Keratinocyte (primary cell): ENCODE data around the gene MORF4L2.

Experiments used
- EZH2 ChIP-seq: IDR thresholded peaks from one replicate; pipeline ENCODE4 v1.6.1; 2012; ENCODE audit warnings: inconsistent platforms, mild to moderate bottlenecking, low read length, moderate library complexity
- TF ChIP-seq, protein P1 (sequence below), 3 experiments: IDR thresholded peaks in 1 of 3; conservative IDR thresholded peaks in 1 of 3; optimal IDR thresholded peaks in 1 of 3; 2 replicates in 2 of 3; 3 replicates in 1 of 3; pipeline versions ENCODE3 to v1.5.1; 2011; ENCODE audit warnings: low read length in 3 of 3, mild to moderate bottlenecking in 3 of 3, moderate library complexity in 2 of 3, control low read depth in 1 of 3, inconsistent platforms in 1 of 3; ENCODE audit not compliant: insufficient read depth in 2 of 3; ENCODE audit errors: extremely low read depth in 1 of 3

DNA sequence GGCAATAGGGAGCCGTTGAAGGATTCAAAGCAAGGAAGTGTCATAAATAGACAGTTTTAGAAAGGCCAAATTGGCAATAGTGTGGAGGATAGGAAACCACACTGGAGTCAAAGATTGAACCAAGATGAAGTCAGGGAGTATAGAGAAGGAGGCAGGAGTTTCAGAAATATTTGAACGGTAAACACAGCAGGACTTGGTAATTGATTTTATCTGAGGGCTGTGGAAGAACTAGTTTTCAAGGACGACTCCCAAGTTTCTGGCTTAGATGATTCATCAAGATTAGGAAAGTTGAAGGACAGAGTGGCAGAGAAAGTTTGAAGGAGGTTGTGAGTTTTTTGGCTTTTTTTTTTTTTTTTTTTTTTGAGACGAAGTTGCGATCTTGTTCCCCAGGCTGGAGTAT lies 12.7 kb upstream of the MORF4L2 start:
- TF ChIP-seq, protein P1, sequence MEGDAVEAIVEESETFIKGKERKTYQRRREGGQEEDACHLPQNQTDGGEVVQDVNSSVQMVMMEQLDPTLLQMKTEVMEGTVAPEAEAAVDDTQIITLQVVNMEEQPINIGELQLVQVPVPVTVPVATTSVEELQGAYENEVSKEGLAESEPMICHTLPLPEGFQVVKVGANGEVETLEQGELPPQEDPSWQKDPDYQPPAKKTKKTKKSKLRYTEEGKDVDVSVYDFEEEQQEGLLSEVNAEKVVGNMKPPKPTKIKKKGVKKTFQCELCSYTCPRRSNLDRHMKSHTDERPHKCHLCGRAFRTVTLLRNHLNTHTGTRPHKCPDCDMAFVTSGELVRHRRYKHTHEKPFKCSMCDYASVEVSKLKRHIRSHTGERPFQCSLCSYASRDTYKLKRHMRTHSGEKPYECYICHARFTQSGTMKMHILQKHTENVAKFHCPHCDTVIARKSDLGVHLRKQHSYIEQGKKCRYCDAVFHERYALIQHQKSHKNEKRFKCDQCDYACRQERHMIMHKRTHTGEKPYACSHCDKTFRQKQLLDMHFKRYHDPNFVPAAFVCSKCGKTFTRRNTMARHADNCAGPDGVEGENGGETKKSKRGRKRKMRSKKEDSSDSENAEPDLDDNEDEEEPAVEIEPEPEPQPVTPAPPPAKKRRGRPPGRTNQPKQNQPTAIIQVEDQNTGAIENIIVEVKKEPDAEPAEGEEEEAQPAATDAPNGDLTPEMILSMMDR (optimal IDR thresholded peaks at IDR 0.05 in 1 of 3, IDR thresholded peaks at IDR 0.05 in 1 of 3, conservative IDR thresholded peaks at IDR 0.05 in 1 of 3; ENCODE audit: extremely low read depth in 1 of 3, insufficient read depth in 2 of 3, low read length in 3 of 3): no peak
- no peak for TF ChIP-seq EZH2
